HCT116 (cell line): Measurements from ENCODE around the gene ICA1.

Experiments
- EZH2 ChIP-seq: fragments of 200-600 bp; sonication (generic); IDR thresholded peaks from 2 replicates; pipeline ENCODE4 v1.6.1; 2017; ENCODE audit warnings: antibody characterized with exemption, mixed run types
- EZH2phosphoT487 ChIP-seq: fragments of 200-600 bp; IDR thresholded peaks from 2 replicates; pipeline ENCODE4 v1.6.1; 2018; ENCODE audit warnings: antibody characterized with exemption, borderline replicate concordance
- POLR2A ChIP-seq: IDR thresholded peaks from 2 replicates; pipeline ENCODE4 v1.7.0; 2011; ENCODE audit warnings: borderline replicate concordance; ENCODE audit not compliant: insufficient read depth, insufficient read length; ENCODE audit errors: extremely low read depth
- POLR2AphosphoS5 ChIP-seq: IDR thresholded peaks from 2 replicates; pipeline ENCODE4 v1.6.1; 2011; ENCODE audit warnings: mild to moderate bottlenecking, low read depth, low read length, moderate library complexity
- SIN3A ChIP-seq: IDR thresholded peaks from 2 replicates; pipeline ENCODE4 v1.6.1; 2012; ENCODE audit warnings: low read depth
- SP1 ChIP-seq: IDR thresholded peaks from 2 replicates; pipeline ENCODE4 v1.6.1; 2012; ENCODE audit warnings: low read depth
- YY1 ChIP-seq: IDR thresholded peaks from 2 replicates; pipeline ENCODE4 v1.6.1; 2011; ENCODE audit warnings: low read length, low read depth, moderate library complexity, mild to moderate bottlenecking; ENCODE audit not compliant: insufficient replicate concordance; ENCODE audit errors: extremely low read depth
- ZFX ChIP-seq: fragments of 450-650 bp; IDR thresholded peaks from 2 replicates; pipeline ENCODE4 v1.6.1; 2017
- ZNF274 ChIP-seq: fragments of 200-500 bp; sonication (Bioruptor generic); IDR thresholded peaks from 2 replicates; pipeline ENCODE4 v1.6.1; 2014; ENCODE audit warnings: mild to moderate bottlenecking, low read depth, low read length, inconsistent platforms
- TF ChIP-seq, protein P1 (sequence below), 3 experiments: fragments of 200-600 bp in 1 of 3; sonication (generic) in 1 of 3; IDR thresholded peaks in 2 of 3; conservative IDR thresholded peaks in 1 of 3; 2 replicates each; pipeline ENCODE4 v1.5.1; 2012 to 2017; ENCODE audit warnings: low read depth in 2 of 3, low read length in 2 of 3, antibody characterized with exemption in 1 of 3, borderline replicate concordance in 1 of 3, control low read depth in 1 of 3, mild to moderate bottlenecking in 1 of 3, mixed read lengths in 1 of 3, mixed run types in 1 of 3, moderate library complexity in 1 of 3; ENCODE audit not compliant: insufficient read depth in 1 of 3
- TF ChIP-seq, protein P2 (sequence below): IDR thresholded peaks from 2 replicates; pipeline ENCODE4 v1.6.1; 2012
- TF ChIP-seq, protein P3 (sequence below): IDR thresholded peaks from 2 replicates; pipeline ENCODE4 v1.6.1; 2012; ENCODE audit warnings: low read depth

DNA sequence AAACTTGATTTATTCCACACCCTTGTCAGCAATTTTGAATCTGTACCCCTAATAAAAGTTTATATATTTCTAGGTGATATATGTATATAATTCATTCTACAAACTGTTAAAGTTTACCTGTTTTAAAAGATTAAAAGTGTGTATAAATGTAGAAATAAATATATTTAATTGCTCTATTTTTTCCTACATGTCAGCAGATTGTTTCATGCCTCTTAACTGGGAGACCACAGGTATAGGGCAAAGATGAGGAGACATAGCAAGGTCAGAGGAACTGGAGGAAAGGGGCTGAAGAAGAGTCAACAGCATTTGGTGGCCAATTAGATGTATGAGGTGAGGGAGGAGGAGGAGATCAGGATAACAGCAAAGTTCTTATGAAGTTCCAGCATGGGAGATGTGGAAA, 183.5 kb downstream of the ICA1 start:
- TF ChIP-seq SP1 (no peak), ZNF274 (no peak), POLR2AphosphoS5 (no peak), SIN3A (no peak), EZH2 (no peak), ZFX (no peak), POLR2A (no peak), EZH2phosphoT487 (no peak), YY1 (no peak)
- TF ChIP-seq, protein P1, sequence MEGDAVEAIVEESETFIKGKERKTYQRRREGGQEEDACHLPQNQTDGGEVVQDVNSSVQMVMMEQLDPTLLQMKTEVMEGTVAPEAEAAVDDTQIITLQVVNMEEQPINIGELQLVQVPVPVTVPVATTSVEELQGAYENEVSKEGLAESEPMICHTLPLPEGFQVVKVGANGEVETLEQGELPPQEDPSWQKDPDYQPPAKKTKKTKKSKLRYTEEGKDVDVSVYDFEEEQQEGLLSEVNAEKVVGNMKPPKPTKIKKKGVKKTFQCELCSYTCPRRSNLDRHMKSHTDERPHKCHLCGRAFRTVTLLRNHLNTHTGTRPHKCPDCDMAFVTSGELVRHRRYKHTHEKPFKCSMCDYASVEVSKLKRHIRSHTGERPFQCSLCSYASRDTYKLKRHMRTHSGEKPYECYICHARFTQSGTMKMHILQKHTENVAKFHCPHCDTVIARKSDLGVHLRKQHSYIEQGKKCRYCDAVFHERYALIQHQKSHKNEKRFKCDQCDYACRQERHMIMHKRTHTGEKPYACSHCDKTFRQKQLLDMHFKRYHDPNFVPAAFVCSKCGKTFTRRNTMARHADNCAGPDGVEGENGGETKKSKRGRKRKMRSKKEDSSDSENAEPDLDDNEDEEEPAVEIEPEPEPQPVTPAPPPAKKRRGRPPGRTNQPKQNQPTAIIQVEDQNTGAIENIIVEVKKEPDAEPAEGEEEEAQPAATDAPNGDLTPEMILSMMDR (IDR thresholded peaks at IDR 0.05 in 2 of 3, conservative IDR thresholded peaks at IDR 0.05 in 1 of 3; ENCODE audit: borderline replicate concordance in 1 of 3, insufficient read depth in 1 of 3, low read depth in 2 of 3, low read length in 2 of 3), result no peak
- TF ChIP-seq, protein P2, sequence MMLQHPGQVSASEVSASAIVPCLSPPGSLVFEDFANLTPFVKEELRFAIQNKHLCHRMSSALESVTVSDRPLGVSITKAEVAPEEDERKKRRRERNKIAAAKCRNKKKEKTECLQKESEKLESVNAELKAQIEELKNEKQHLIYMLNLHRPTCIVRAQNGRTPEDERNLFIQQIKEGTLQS, result no peak
- TF ChIP-seq, protein P3, sequence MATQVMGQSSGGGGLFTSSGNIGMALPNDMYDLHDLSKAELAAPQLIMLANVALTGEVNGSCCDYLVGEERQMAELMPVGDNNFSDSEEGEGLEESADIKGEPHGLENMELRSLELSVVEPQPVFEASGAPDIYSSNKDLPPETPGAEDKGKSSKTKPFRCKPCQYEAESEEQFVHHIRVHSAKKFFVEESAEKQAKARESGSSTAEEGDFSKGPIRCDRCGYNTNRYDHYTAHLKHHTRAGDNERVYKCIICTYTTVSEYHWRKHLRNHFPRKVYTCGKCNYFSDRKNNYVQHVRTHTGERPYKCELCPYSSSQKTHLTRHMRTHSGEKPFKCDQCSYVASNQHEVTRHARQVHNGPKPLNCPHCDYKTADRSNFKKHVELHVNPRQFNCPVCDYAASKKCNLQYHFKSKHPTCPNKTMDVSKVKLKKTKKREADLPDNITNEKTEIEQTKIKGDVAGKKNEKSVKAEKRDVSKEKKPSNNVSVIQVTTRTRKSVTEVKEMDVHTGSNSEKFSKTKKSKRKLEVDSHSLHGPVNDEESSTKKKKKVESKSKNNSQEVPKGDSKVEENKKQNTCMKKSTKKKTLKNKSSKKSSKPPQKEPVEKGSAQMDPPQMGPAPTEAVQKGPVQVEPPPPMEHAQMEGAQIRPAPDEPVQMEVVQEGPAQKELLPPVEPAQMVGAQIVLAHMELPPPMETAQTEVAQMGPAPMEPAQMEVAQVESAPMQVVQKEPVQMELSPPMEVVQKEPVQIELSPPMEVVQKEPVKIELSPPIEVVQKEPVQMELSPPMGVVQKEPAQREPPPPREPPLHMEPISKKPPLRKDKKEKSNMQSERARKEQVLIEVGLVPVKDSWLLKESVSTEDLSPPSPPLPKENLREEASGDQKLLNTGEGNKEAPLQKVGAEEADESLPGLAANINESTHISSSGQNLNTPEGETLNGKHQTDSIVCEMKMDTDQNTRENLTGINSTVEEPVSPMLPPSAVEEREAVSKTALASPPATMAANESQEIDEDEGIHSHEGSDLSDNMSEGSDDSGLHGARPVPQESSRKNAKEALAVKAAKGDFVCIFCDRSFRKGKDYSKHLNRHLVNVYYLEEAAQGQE, result no peak
